Activated naive CD8-positive, alpha-beta T cell treated with anti-CD3 and anti-CD28 coated beads for 36 hours (primary cell): ENCODE data around the gene ELOVL6. TPM values are rescaled to one million over a fixed set of nuclear protein-coding genes. Genes with fewer than 3 reads are reported as not detected.
"Not testable (repeated sequence)": the region's sequence is repeated elsewhere in the genome, so short reads cannot be mapped to it uniquely, and the experiment has no call there.

Experiments used
- DNase-seq: peaks from one replicate; pipeline ENCODE4 v3.0.0; 2021
- H3K27ac Mint-ChIP-seq: one replicate; pipeline ENCODE4 v1.8.0; 2022; ENCODE audit warnings: mild to moderate bottlenecking, moderate library complexity, mixed read lengths
- H3K27me3 Mint-ChIP-seq: one replicate; pipeline ENCODE4 v1.8.0; 2022; ENCODE audit warnings: mild to moderate bottlenecking, mixed read lengths
- H3K36me3 Mint-ChIP-seq: one replicate; pipeline ENCODE4 v1.8.0; 2021; ENCODE audit warnings: mild to moderate bottlenecking, mixed read lengths
- H3K4me1 Mint-ChIP-seq: one replicate; pipeline ENCODE4 v1.8.0; 2021; ENCODE audit warnings: mixed read lengths
- H3K4me3 Mint-ChIP-seq: one replicate; pipeline ENCODE4 v1.8.0; 2022; ENCODE audit warnings: mild to moderate bottlenecking, moderate library complexity, mixed read lengths
- H3K9me3 Mint-ChIP-seq: one replicate; pipeline ENCODE4 v1.8.0; 2022; ENCODE audit warnings: mixed read lengths
- total RNA-seq, 2 experiments: library from RNA; stranded (reverse); gene quantifications; one replicate each; pipeline ENCODE4 v1.2.3, GENCODE V29; 2021

ELOVL6 gene
- total RNA-seq, 2 experiments from 2014 or later = 8.4 to 13.3 TPM

GRCh38 chr4:110099638-110100037 is 98.8 kb downstream of the ELOVL6 start:
- H3K4me3 Mint-ChIP-seq = no peak overlapping the region
- H3K4me1 Mint-ChIP-seq = peaks cover 2% of the 10 kb centered on the region

GRCh38 chr4:110096405-110096804 is 102.0 kb downstream of the ELOVL6 start:
- Mint-ChIP-seq H3K4me3 (no peak overlapping the region), H3K4me1 (peaks cover 4% of the 10 kb centered on the region), H3K9me3 (no peaks in the 10 kb centered on the region), H3K36me3 (peaks cover 1% of the 10 kb centered on the region), H3K27me3 (no peaks in the 10 kb centered on the region), H3K27ac (no peak overlapping the region)
- DNase-seq = no peak

More at GRCh38 chr4:110099638-110100037, 98.8 kb downstream of the ELOVL6 start:
- no peak for DNase-seq
- Mint-ChIP-seq H3K27me3 (no peaks in the 10 kb centered on the region), H3K27ac (no peak overlapping the region), H3K9me3 (no peaks in the 10 kb centered on the region), H3K36me3 (peaks cover 2% of the 10 kb centered on the region)

GRCh38 chr4:110092646-110093045 is 105.8 kb downstream of the ELOVL6 start:
- Mint-ChIP-seq H3K27me3 (no peaks in the 10 kb centered on the region), H3K36me3 (peaks cover 10% of the 10 kb centered on the region), H3K27ac (no peak overlapping the region), H3K4me3 (no peak overlapping the region), H3K4me1 (peaks cover 17% of the 10 kb centered on the region), H3K9me3 (peaks cover 4% of the 10 kb centered on the region)
- no peak for DNase-seq

GRCh38 chr4:110091434-110092140 is 106.8 kb downstream of the ELOVL6 start:
- Mint-ChIP-seq H3K27ac (no peak overlapping the region), H3K36me3 (peaks cover 10% of the 10 kb centered on the region), H3K9me3 (peaks cover 4% of the 10 kb centered on the region), H3K4me3 (no peak overlapping the region), H3K4me1 (peaks cover 22% of the 10 kb centered on the region), H3K27me3 (no peaks in the 10 kb centered on the region)
- DNase-seq = no peak

- no peaks in the 10 kb centered on the region for H3K27me3 Mint-ChIP-seq
- peaks cover 6% of the 10 kb centered on the region for H3K9me3 Mint-ChIP-seq
- H3K4me3 Mint-ChIP-seq = peak overlapping the region; percentile 25
- peak overlapping the region; percentile 92 for H3K27ac Mint-ChIP-seq
- peaks cover 30% of the 10 kb centered on the region for H3K4me1 Mint-ChIP-seq
- DNase-seq = peak; percentile 31
- H3K36me3 Mint-ChIP-seq = peaks cover 15% of the 10 kb centered on the region
Measured at GRCh38 chr4:110088670-110089069, 109.7 kb downstream of the ELOVL6 start.

- DNase-seq = no peak
- H3K9me3 Mint-ChIP-seq = peaks cover 6% of the 10 kb centered on the region
- H3K27ac Mint-ChIP-seq = peak overlapping the region; percentile 92
- peaks cover 30% of the 10 kb centered on the region for H3K4me1 Mint-ChIP-seq
- H3K27me3 Mint-ChIP-seq = no peaks in the 10 kb centered on the region
- H3K36me3 Mint-ChIP-seq = peaks cover 15% of the 10 kb centered on the region
- H3K4me3 Mint-ChIP-seq = no peak overlapping the region
Measured at GRCh38 chr4:110087070-110087708, 111.2 kb downstream of the ELOVL6 start.

GRCh38 chr4:110085131-110085530 is 113.3 kb downstream of the ELOVL6 start:
- Mint-ChIP-seq H3K4me3 (no peak overlapping the region), H3K36me3 (peaks cover 15% of the 10 kb centered on the region), H3K9me3 (peaks cover 6% of the 10 kb centered on the region), H3K27ac (no peak overlapping the region), H3K4me1 (peaks cover 26% of the 10 kb centered on the region), H3K27me3 (no peaks in the 10 kb centered on the region)
- no peak for DNase-seq

GRCh38 chr4:110084154-110084553 is 114.3 kb downstream of the ELOVL6 start:
- Mint-ChIP-seq H3K9me3 (peaks cover 6% of the 10 kb centered on the region), H3K4me1 (peaks cover 22% of the 10 kb centered on the region), H3K27ac (no peak overlapping the region), H3K36me3 (peaks cover 15% of the 10 kb centered on the region), H3K27me3 (no peaks in the 10 kb centered on the region), H3K4me3 (no peak overlapping the region)
- no peak for DNase-seq

- H3K27ac Mint-ChIP-seq, H3K4me1 Mint-ChIP-seq, H3K4me3 Mint-ChIP-seq, H3K27me3 Mint-ChIP-seq, H3K9me3 Mint-ChIP-seq, H3K36me3 Mint-ChIP-seq, DNase-seq: not testable (repeated sequence)
Measured at GRCh38 chr4:110078148-110078547, 120.3 kb downstream of the ELOVL6 start.

GRCh38 chr4:110076828-110077227 is 121.6 kb downstream of the ELOVL6 start:
- not testable (repeated sequence) for H3K4me3 Mint-ChIP-seq, H3K27me3 Mint-ChIP-seq, H3K9me3 Mint-ChIP-seq, DNase-seq, H3K27ac Mint-ChIP-seq, H3K36me3 Mint-ChIP-seq, H3K4me1 Mint-ChIP-seq

GRCh38 chr4:110075891-110076290 is 122.5 kb downstream of the ELOVL6 start:
- H3K27me3 Mint-ChIP-seq = no peaks in the 10 kb centered on the region
- peaks cover 3% of the 10 kb centered on the region for H3K9me3 Mint-ChIP-seq
- peaks cover 8% of the 10 kb centered on the region for H3K4me1 Mint-ChIP-seq

GRCh38 chr4:110075083-110075738 is 123.2 kb downstream of the ELOVL6 start:
- H3K9me3 Mint-ChIP-seq = peaks cover 3% of the 10 kb centered on the region
- DNase-seq = no peak
- peaks cover 8% of the 10 kb centered on the region for H3K4me1 Mint-ChIP-seq
- H3K36me3 Mint-ChIP-seq = peaks cover 3% of the 10 kb centered on the region
- no peaks in the 10 kb centered on the region for H3K27me3 Mint-ChIP-seq
- no peak overlapping the region for H3K4me3 Mint-ChIP-seq
- H3K27ac Mint-ChIP-seq = no peak overlapping the region

More at GRCh38 chr4:110075891-110076290, 122.5 kb downstream of the ELOVL6 start:
- H3K4me3 Mint-ChIP-seq = no peak overlapping the region
- H3K27ac Mint-ChIP-seq = no peak overlapping the region
- H3K36me3 Mint-ChIP-seq = peaks cover 3% of the 10 kb centered on the region
- DNase-seq = no peak

GRCh38 chr4:110074570-110074969 is 123.8 kb downstream of the ELOVL6 start:
- peaks cover 8% of the 10 kb centered on the region for H3K4me1 Mint-ChIP-seq
- DNase-seq = no peak

GRCh38 chr4:110073053-110073845 is 125.2 kb downstream of the ELOVL6 start:
- H3K27ac Mint-ChIP-seq = no peak overlapping the region
- H3K36me3 Mint-ChIP-seq = no peaks in the 10 kb centered on the region
- peaks cover 3% of the 10 kb centered on the region for H3K9me3 Mint-ChIP-seq
- no peaks in the 10 kb centered on the region for H3K27me3 Mint-ChIP-seq
- H3K4me3 Mint-ChIP-seq = no peak overlapping the region
- no peak for DNase-seq
- H3K4me1 Mint-ChIP-seq = peaks cover 8% of the 10 kb centered on the region

More at GRCh38 chr4:110074570-110074969, 123.8 kb downstream of the ELOVL6 start:
- Mint-ChIP-seq H3K36me3 (peaks cover 2% of the 10 kb centered on the region), H3K4me3 (no peak overlapping the region), H3K27me3 (no peaks in the 10 kb centered on the region), H3K9me3 (peaks cover 3% of the 10 kb centered on the region), H3K27ac (no peak overlapping the region)

GRCh38 chr4:110071466-110071865 is 126.9 kb downstream of the ELOVL6 start:
- DNase-seq = no peak
- Mint-ChIP-seq H3K9me3 (no peaks in the 10 kb centered on the region), H3K27ac (no peak overlapping the region), H3K4me3 (no peak overlapping the region), H3K36me3 (no peaks in the 10 kb centered on the region), H3K27me3 (no peaks in the 10 kb centered on the region), H3K4me1 (peaks cover 8% of the 10 kb centered on the region)
